ENCODE measurements around the gene ERO1B. TPM values are rescaled to one million over a fixed set of nuclear protein-coding genes. Genes with fewer than 3 reads are reported as not detected.

The ERO1B gene
- total RNA-seq, 2 experiments from 2014 or later, result 7.0 to 11.0 TPM

DNA sequence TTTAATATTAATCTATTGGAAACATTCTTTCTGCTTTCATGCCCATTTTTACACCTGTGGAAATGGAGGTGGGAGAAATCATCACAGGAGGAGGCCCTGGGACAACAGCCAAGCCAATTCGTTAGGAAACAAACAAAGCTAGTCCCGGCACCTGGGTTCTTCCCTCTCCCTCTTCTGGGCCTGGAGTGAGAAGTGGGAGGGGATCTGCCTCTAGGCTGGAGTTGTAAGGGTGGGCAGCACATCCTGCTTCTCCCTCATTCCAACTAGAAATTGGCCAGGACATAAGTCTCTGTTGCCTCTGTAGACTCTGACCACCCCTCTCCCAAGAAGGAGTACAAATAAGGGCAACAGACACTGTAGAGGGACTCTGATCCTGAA is 20.2 kb upstream of the ERO1B start:
- intact Hi-C loops (cut with micrococcal nuclease; ENCODE audit: unreplicated experiment), result no loop called here
- ChIA-PET CTCF (ENCODE audit: unreplicated experiment) (no interaction called here), POLR2A (interaction anchor here (1.6 kb wide), 1 partner anchor 20 kb away, joined by 3 read pairs; the partner anchor contains the start of gene ERO1B)
- Histone ChIP-seq H3K4me3 (ENCODE audit: low read depth, low read length, poor library complexity, severe bottlenecking) (no peak overlapping the region), H3K27ac (ENCODE audit: low read depth, low read length, poor library complexity, severe bottlenecking) (no peak overlapping the region), H2AFZ (ENCODE audit: low read length) (no peak overlapping the region), H3K36me3 (ENCODE audit: insufficient read depth, low read length) (no peaks in the 10 kb centered on the region), H4K20me1 (ENCODE audit: insufficient read depth, low read length) (no peaks in the 10 kb centered on the region), H3K9me3 (ENCODE audit: low read length) (no peaks in the 10 kb centered on the region), H3K9me2 (ENCODE audit: insufficient read depth, low read length) (no peaks in the 10 kb centered on the region), H3K79me2 (ENCODE audit: insufficient read depth, low read depth, low read length) (no peaks in the 10 kb centered on the region), H3K4me1 (ENCODE audit: insufficient read depth, low read length, poor library complexity, severe bottlenecking) (no peaks in the 10 kb centered on the region), H3K4me2 (ENCODE audit: low read length) (no peak overlapping the region)
- no TSS peak for BruUV-seq (replicated peaks)
- no peak for DNase-seq (ENCODE audit: low spot score)
- TF ChIP-seq, protein P1, sequence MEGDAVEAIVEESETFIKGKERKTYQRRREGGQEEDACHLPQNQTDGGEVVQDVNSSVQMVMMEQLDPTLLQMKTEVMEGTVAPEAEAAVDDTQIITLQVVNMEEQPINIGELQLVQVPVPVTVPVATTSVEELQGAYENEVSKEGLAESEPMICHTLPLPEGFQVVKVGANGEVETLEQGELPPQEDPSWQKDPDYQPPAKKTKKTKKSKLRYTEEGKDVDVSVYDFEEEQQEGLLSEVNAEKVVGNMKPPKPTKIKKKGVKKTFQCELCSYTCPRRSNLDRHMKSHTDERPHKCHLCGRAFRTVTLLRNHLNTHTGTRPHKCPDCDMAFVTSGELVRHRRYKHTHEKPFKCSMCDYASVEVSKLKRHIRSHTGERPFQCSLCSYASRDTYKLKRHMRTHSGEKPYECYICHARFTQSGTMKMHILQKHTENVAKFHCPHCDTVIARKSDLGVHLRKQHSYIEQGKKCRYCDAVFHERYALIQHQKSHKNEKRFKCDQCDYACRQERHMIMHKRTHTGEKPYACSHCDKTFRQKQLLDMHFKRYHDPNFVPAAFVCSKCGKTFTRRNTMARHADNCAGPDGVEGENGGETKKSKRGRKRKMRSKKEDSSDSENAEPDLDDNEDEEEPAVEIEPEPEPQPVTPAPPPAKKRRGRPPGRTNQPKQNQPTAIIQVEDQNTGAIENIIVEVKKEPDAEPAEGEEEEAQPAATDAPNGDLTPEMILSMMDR (conservative IDR thresholded peaks at IDR 0.05; ENCODE audit: low read length), result no peak
- no peak for TF ChIP-seq EZH2phosphoT487 (IDR thresholded peaks at IDR 0.05; ENCODE audit: borderline replicate concordance, low read depth, low read length)

DNA sequence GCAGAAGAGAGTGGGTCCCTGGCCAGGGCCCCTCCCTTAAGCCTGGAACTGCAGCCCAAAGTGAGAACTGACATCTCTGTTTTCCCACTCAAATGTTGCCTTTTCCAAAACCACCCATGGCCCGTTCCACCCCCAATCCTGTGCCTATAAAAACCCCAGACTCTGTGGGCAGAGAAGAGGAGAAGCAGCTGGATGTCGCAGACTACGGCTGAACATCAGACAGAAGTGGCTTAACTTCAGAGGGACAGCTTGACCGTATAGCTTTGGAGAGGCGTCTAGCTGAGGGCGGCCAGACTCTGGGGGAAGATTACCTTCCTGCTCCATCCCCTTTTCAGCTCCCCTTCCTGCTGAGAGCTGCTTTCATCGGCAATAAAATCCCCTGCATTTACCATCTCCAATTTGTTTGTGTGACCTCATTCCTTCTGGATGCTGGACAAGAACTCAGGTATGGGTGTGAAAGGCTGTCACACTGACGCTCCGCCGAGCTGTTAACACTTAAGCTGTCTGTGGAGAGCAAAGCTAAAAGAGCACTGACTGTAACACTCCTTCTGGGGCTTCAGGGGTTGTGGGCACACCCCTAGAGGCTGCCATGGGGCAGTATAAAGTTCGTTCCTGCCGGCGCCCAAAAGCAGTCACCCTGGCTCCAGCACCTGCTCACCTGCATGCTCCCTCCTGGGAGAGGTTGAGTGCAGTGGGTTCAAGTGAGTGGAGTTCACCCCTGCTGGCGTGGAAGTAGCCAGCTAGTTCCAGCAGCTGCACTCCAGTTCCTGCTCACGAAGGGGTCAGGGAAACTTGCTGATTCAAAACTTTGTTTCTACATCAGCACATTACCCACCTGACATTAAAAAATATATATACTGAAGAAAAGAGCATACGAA is 19.6 kb upstream of the ERO1B start:
- intact Hi-C loops (cut with micrococcal nuclease; ENCODE audit: unreplicated experiment), result no loop called here
- Histone ChIP-seq H3K9me2 (ENCODE audit: insufficient read depth, low read length) (no peaks in the 10 kb centered on the region), H4K20me1 (ENCODE audit: insufficient read depth, low read length) (no peaks in the 10 kb centered on the region), H3K9me3 (ENCODE audit: low read length) (no peaks in the 10 kb centered on the region), H3K4me1 (ENCODE audit: insufficient read depth, low read length, poor library complexity, severe bottlenecking) (no peaks in the 10 kb centered on the region), H3K4me3 (ENCODE audit: low read depth, low read length, poor library complexity, severe bottlenecking) (no peak overlapping the region), H3K79me2 (ENCODE audit: insufficient read depth, low read depth, low read length) (no peaks in the 10 kb centered on the region), H3K4me2 (ENCODE audit: low read length) (no peak overlapping the region), H3K36me3 (ENCODE audit: insufficient read depth, low read length) (no peaks in the 10 kb centered on the region), H2AFZ (ENCODE audit: low read length) (no peak overlapping the region), H3K27ac (ENCODE audit: low read depth, low read length, poor library complexity, severe bottlenecking) (no peak overlapping the region)
- DNase-seq (ENCODE audit: low spot score), result no peak
- POLR2A ChIA-PET, result interaction anchor here (0.6 to 1.6 kb wide), 2 partner anchors 19 to 948 kb away, joined by 3 to 6 read pairs; partner anchors contain the start of gene ERO1B
- BruUV-seq (replicated peaks), result no TSS peak
- CTCF ChIA-PET (ENCODE audit: unreplicated experiment), result no interaction called here
- TF ChIP-seq, protein P1 (conservative IDR thresholded peaks at IDR 0.05; ENCODE audit: low read length), result no peak
- TF ChIP-seq EZH2phosphoT487 (IDR thresholded peaks at IDR 0.05; ENCODE audit: borderline replicate concordance, low read depth, low read length), result no peak

DNA sequence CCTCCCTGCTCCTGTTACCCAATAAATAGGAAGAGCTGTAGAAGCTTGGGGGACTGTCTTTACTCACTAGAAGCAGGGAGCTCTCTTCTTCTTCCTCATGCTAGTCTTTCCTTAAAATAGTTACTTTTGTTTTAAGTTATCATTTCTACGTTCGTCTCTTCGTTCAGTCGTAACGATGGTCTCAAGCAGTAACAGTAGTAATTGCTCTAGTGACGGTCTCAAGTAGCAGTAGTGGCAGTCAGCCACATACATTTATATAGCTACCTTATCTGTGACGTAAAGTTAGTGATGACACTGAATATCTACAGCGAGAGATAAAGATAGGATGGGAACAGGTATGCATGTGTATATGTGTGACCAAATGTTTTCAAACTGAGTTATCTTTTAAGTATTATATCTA is 15.4 kb upstream of the ERO1B start:
- BruUV-seq (replicated peaks), result no TSS peak
- intact Hi-C loops (cut with micrococcal nuclease; ENCODE audit: unreplicated experiment), result no loop called here
- TF ChIP-seq, protein P1 (conservative IDR thresholded peaks at IDR 0.05; ENCODE audit: low read length), result no peak
- TF ChIP-seq EZH2phosphoT487 (IDR thresholded peaks at IDR 0.05; ENCODE audit: borderline replicate concordance, low read depth, low read length), result no peak

More for the DNA sequence above, 15.4 kb upstream of the ERO1B start:
- Histone ChIP-seq H3K79me2 (ENCODE audit: insufficient read depth, low read depth, low read length) (no peaks in the 10 kb centered on the region), H3K4me2 (ENCODE audit: low read length) (no peak overlapping the region), H3K4me3 (ENCODE audit: low read depth, low read length, poor library complexity, severe bottlenecking) (no peak overlapping the region), H3K9me3 (ENCODE audit: low read length) (no peaks in the 10 kb centered on the region), H3K36me3 (ENCODE audit: insufficient read depth, low read length) (no peaks in the 10 kb centered on the region), H3K27ac (ENCODE audit: low read depth, low read length, poor library complexity, severe bottlenecking) (no peak overlapping the region), H2AFZ (ENCODE audit: low read length) (no peak overlapping the region), H3K9me2 (ENCODE audit: insufficient read depth, low read length) (no peaks in the 10 kb centered on the region), H3K4me1 (ENCODE audit: insufficient read depth, low read length, poor library complexity, severe bottlenecking) (no peaks in the 10 kb centered on the region), H4K20me1 (ENCODE audit: insufficient read depth, low read length) (no peaks in the 10 kb centered on the region)
- CTCF ChIA-PET (ENCODE audit: unreplicated experiment), result no interaction called here
- POLR2A ChIA-PET, result interaction anchor here (1.3 to 2.1 kb wide), 2 partner anchors 13 to 30 kb away, joined by 4 to 6 read pairs; no protein-coding TSS in a partner anchor
- DNase-seq (ENCODE audit: low spot score), result no peak

Measured in OCI-LY7 (cell line).